Measurements from ENCODE around the gene MED17. TPM values are rescaled to one million over a fixed set of nuclear protein-coding genes. Genes with fewer than 3 reads are reported as not detected.

The MED17 gene
- total RNA-seq, 1 experiment from 2014 or later = 29.6 TPM

DNA sequence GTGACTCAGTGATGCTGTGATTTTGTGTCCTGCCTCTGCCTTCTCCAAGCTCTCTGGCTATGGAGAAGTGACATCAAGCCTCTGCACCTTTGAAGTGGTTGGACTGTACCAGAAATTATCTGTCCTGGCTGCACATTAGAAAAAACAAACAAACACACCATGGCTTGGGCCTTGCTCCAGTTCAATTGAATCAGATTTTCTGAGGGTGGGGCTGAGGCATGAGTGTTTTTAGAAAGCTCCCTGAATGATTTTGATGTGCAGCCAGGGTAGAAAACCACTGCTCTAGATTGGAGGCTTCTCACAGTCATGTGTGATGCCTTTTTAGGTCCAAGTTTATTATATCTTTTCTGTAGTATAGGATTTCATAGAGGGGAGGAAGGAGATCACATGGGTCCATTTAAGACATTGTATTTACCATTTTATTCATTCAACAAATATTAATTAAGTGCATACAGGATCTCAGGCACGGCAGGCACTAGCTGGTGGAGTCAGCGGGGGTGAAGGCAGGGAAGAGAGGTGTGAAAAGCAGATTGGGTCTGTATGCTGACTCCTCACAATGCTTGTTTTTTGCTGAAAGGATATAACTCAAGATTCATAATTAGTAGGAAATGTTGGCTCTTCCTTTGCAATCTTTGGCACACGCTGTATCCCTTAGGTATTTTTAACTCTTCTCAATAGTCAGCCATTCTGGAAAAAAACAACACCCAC, 73.5 kb downstream of the MED17 start:
- DNase-seq (ENCODE audit: low spot score) (no peak), ATAC-seq (no peak)
- H3K27ac Mint-ChIP-seq = no peak overlapping the region
- TF ChIP-seq SMAD3 (CRISPR knock-in tag; IDR thresholded peaks at IDR 0.05; ENCODE audit: borderline replicate concordance) = no peak
- no peak for TF ChIP-seq ZNF512 (CRISPR knock-in tag; IDR thresholded peaks at IDR 0.05; ENCODE audit: borderline replicate concordance)
- TF ChIP-seq CDX4 (CRISPR knock-in tag; IDR thresholded peaks at IDR 0.05; ENCODE audit: borderline replicate concordance) = no peak
- TF ChIP-seq E2F1 (CRISPR knock-in tag; IDR thresholded peaks at IDR 0.05) = no peak
- TF ChIP-seq, protein P1, sequence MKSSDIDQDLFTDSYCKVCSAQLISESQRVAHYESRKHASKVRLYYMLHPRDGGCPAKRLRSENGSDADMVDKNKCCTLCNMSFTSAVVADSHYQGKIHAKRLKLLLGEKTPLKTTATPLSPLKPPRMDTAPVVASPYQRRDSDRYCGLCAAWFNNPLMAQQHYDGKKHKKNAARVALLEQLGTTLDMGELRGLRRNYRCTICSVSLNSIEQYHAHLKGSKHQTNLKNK (CRISPR knock-in tag; IDR thresholded peaks at IDR 0.05) = no peak
- TF ChIP-seq FOXK1 (CRISPR knock-in tag; IDR thresholded peaks at IDR 0.05) = no peak
- no peak for TF ChIP-seq EMX1 (CRISPR knock-in tag; IDR thresholded peaks at IDR 0.05)
- TF ChIP-seq NR2C2 (CRISPR knock-in tag; IDR thresholded peaks at IDR 0.05) = no peak
- TF ChIP-seq ATF6 (CRISPR knock-in tag; IDR thresholded peaks at IDR 0.05) = no peak
- no peak for TF ChIP-seq ZNF425 (CRISPR knock-in tag; conservative IDR thresholded peaks at IDR 0.05)
- no peak for TF ChIP-seq NFE2L1 (CRISPR knock-in tag; IDR thresholded peaks at IDR 0.05)
- TF ChIP-seq ATF1 (CRISPR knock-in tag; IDR thresholded peaks at IDR 0.05) = no peak
- TF ChIP-seq CBFB (CRISPR knock-in tag; IDR thresholded peaks at IDR 0.05; ENCODE audit: low read depth) = no peak
- TF ChIP-seq FOXJ3 (CRISPR knock-in tag; IDR thresholded peaks at IDR 0.05; ENCODE audit: borderline replicate concordance) = no peak
- TF ChIP-seq, protein P2, sequence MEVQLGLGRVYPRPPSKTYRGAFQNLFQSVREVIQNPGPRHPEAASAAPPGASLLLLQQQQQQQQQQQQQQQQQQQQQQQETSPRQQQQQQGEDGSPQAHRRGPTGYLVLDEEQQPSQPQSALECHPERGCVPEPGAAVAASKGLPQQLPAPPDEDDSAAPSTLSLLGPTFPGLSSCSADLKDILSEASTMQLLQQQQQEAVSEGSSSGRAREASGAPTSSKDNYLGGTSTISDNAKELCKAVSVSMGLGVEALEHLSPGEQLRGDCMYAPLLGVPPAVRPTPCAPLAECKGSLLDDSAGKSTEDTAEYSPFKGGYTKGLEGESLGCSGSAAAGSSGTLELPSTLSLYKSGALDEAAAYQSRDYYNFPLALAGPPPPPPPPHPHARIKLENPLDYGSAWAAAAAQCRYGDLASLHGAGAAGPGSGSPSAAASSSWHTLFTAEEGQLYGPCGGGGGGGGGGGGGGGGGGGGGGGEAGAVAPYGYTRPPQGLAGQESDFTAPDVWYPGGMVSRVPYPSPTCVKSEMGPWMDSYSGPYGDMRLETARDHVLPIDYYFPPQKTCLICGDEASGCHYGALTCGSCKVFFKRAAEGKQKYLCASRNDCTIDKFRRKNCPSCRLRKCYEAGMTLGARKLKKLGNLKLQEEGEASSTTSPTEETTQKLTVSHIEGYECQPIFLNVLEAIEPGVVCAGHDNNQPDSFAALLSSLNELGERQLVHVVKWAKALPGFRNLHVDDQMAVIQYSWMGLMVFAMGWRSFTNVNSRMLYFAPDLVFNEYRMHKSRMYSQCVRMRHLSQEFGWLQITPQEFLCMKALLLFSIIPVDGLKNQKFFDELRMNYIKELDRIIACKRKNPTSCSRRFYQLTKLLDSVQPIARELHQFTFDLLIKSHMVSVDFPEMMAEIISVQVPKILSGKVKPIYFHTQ (CRISPR knock-in tag; IDR thresholded peaks at IDR 0.05) = no peak
- TF ChIP-seq, protein P3, sequence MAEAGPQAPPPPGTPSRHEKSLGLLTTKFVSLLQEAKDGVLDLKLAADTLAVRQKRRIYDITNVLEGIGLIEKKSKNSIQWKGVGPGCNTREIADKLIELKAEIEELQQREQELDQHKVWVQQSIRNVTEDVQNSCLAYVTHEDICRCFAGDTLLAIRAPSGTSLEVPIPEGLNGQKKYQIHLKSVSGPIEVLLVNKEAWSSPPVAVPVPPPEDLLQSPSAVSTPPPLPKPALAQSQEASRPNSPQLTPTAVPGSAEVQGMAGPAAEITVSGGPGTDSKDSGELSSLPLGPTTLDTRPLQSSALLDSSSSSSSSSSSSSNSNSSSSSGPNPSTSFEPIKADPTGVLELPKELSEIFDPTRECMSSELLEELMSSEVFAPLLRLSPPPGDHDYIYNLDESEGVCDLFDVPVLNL (CRISPR knock-in tag; IDR thresholded peaks at IDR 0.05; ENCODE audit: borderline replicate concordance, low read depth) = no peak
- no peak for TF ChIP-seq SMAD4 (CRISPR knock-in tag; IDR thresholded peaks at IDR 0.05)
- TF ChIP-seq, protein P4, sequence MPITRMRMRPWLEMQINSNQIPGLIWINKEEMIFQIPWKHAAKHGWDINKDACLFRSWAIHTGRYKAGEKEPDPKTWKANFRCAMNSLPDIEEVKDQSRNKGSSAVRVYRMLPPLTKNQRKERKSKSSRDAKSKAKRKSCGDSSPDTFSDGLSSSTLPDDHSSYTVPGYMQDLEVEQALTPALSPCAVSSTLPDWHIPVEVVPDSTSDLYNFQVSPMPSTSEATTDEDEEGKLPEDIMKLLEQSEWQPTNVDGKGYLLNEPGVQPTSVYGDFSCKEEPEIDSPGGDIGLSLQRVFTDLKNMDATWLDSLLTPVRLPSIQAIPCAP (CRISPR knock-in tag; IDR thresholded peaks at IDR 0.05) = no peak
- H3K27me3 Mint-ChIP-seq (ENCODE audit: low read depth) = no peaks in the 10 kb centered on the region; the same call in 1 of the 2 replicates
- peaks cover 56% of the 10 kb centered on the region for H3K4me1 Mint-ChIP-seq
- H3K36me3 Mint-ChIP-seq = no peaks in the 10 kb centered on the region
- ChIA-PET POLR2A (no interaction called here), CTCF (interaction anchor here (1.1 kb wide), 1 partner anchor 38 kb away, joined by 4 read pairs; no protein-coding TSS in a partner anchor)
- H3K4me3 Mint-ChIP-seq = no peak overlapping the region
- H3K9me3 Mint-ChIP-seq = no peaks in the 10 kb centered on the region

Measured in WTC11 (cell line).